Pancreas (tissue), 10 donors: Measurements from ENCODE around the gene OPN3. TPM values are rescaled to one million over a fixed set of nuclear protein-coding genes. Genes with fewer than 3 reads are reported as not detected.
"Not testable (repeated sequence)": the region's sequence is repeated elsewhere in the genome, so short reads cannot be mapped to it uniquely, and the experiment has no call there.

Source experiments
- ATAC-seq, 4 donors: fragments of 200-7000 bp; cut with Tn5 transposase; one replicate each; pipeline versions ENCODE4 v1.8.0 to v1.9.1; 2020; ENCODE audit warnings: mild to moderate bottlenecking in 4 of 4, moderate library complexity in 4 of 4
- DNase-seq, 6 donors: peaks; one replicate each; pipeline ENCODE4 v3.0.0-alpha.2; 2020
- FAIRE-seq: peaks from 2 replicates; lab custom pipeline; 2012; peaks lifted over from hg19 to GRCh38; lab: Jason Lieb, UNC
- H3K27ac ChIP-seq, 4 donors: fragments of 200-600 bp; sonication (generic); 1 replicate in 3 of 4; 2 replicates in 1 of 4; pipeline versions ENCODE4 v1.5.0 to v1.8.0; 2020
- H3K27me3 ChIP-seq, 4 donors: fragments of 200-600 bp; one replicate each; pipeline ENCODE4 v1.8.0; 2021
- H3K36me3 ChIP-seq, 3 donors: fragments of 200-600 bp; sonication (generic) in 1 of 3; one replicate each; pipeline versions ENCODE4 v1.5.0 to v1.8.0; 2020 to 2021
- H3K4me1 ChIP-seq, 3 donors: fragments of 200-600 bp; one replicate each; pipeline ENCODE4 v1.8.0; 2021
- H3K4me3 ChIP-seq, 4 donors: fragments of 200-600 bp; sonication (generic) in 2 of 4; one replicate each; pipeline versions ENCODE4 v1.5.0 to v1.8.0; 2020 to 2021
- H3K9me3 ChIP-seq, 4 donors: fragments of 200-600 bp; one replicate each; pipeline ENCODE4 v1.8.0; 2021
- CTCF ChIP-seq, 4 donors: fragments of 200-600 bp; sonication (generic) in 3 of 4; IDR thresholded peaks; one replicate each; pipeline versions ENCODE4 v1.5.0 to v1.8.0; 2021; ENCODE audit warnings: antibody characterized with exemption in 4 of 4
- WGBS, 2 donors: extraction: QIAGEN DNeasy Blood & Tissue Kit; methylation state at CpG; one replicate each; pipeline ENCODE4 v1.1.7; 2013; 5-methylcytosine and 5-hydroxymethylcytosine counted together
- intact Hi-C, 3 donors: fragments of 100-400 bp; cut with DNase I; formaldehyde crosslinking; loops; one replicate each; pipeline versions ENCODE4 v1.11.1 to v1.14.2; 2022
- polyA plus RNA-seq, 2 donors: library from polyadenylated mRNA; stranded (reverse); fragments of 200-250 nt; gene quantifications; one replicate each; pipeline ENCODE4 v1.2.3, GENCODE V29; 2013
- total RNA-seq, 6 donors: library from RNA; stranded (reverse); fragmentation: NEBNext Ultra II Directional in 4 of 6; extraction: Animal tissue kit (Norgen Biotek cat#: 25700) in 4 of 6; gene quantifications; one replicate each; pipeline versions ENCODE4 v1.2.1 to v1.2.4, GENCODE V29; 2021 to 2023
- donor health status: healthy with polysubstance abuse.
- donor health status: DM: no; HTN: no; CAD: no; lungs with moderate emphysema.
- donor health status: DM: no; HTN: no; CAD: no.
- donor health status: control.
- donor health status: control.
- donor health status: Bipolar disorder and iron deficiency.
- donor health status: DM: yes; HTN: yes; CAD: no.
- donor health status: DM: no; HTN: no; CAD: no.
- donor health status: DM: no; HTN: no; CAD: no.
- donor health status: DM: yes; HTN: yes; CAD: no.

The OPN3 gene
- total and polyA plus RNA-seq, 8 donors: 1.2 to 12.8 (median 3.1) TPM

- H3K27ac ChIP-seq: no peak overlapping the region
- intact Hi-C loops: no loop called here
Observed at GRCh38 chr1:241674805-241675384, 34.7 kb upstream of the OPN3 start.

GRCh38 chr1:241672301-241672700 lies 32.1 kb upstream of the OPN3 start:
- no peak for TF ChIP-seq CTCF (IDR thresholded peaks at IDR 0.05)
- FAIRE-seq: no peak
- H3K4me1 ChIP-seq: no peaks in the 10 kb centered on the region

More at GRCh38 chr1:241674805-241675384, 34.7 kb upstream of the OPN3 start:
- 97 to 100% methylated on average over 1 of the region's 1 CpG for WGBS, 2 donors
- no peaks in the 10 kb centered on the region for H3K27me3 ChIP-seq
- H3K4me3 ChIP-seq: no peak overlapping the region
- no peak for FAIRE-seq
- no peak for ATAC-seq
- H3K9me3 ChIP-seq: no peaks in the 10 kb centered on the region
- no peaks in the 10 kb centered on the region for H3K4me1 ChIP-seq
- no peak for TF ChIP-seq CTCF (IDR thresholded peaks at IDR 0.05)
- no peaks in the 10 kb centered on the region for H3K36me3 ChIP-seq
- DNase-seq: no peak

GRCh38 chr1:241666419-241666818 lies 26.2 kb upstream of the OPN3 start:
- H3K27ac ChIP-seq: no peak overlapping the region
- DNase-seq (no peak), FAIRE-seq (no peak), ATAC-seq (no peak)
- 79 to 86% methylated on average over 3 of the region's 3 CpGs for WGBS, 2 donors
- TF ChIP-seq CTCF (IDR thresholded peaks at IDR 0.05): no peak
- H3K36me3 ChIP-seq: no peaks in the 10 kb centered on the region
- H3K4me1 ChIP-seq: no peaks in the 10 kb centered on the region
- H3K27me3 ChIP-seq: no peaks in the 10 kb centered on the region
- intact Hi-C loops: no loop called here
- no peak overlapping the region for H3K4me3 ChIP-seq
- no peaks in the 10 kb centered on the region for H3K9me3 ChIP-seq

More at GRCh38 chr1:241672301-241672700, 32.1 kb upstream of the OPN3 start:
- intact Hi-C loops: no loop called here
- no peak overlapping the region for H3K4me3 ChIP-seq
- H3K27me3 ChIP-seq: no peaks in the 10 kb centered on the region
- ATAC-seq (no peak), DNase-seq (no peak)
- WGBS, 2 donors: 34 to 42% methylated on average over 1 of the region's 1 CpG
- H3K9me3 ChIP-seq: no peaks in the 10 kb centered on the region
- H3K36me3 ChIP-seq: no peaks in the 10 kb centered on the region
- no peak overlapping the region for H3K27ac ChIP-seq

- Histone ChIP-seq H3K4me3 (no peak overlapping the region), H3K9me3 (no peaks in the 10 kb centered on the region), H3K36me3 (no peaks in the 10 kb centered on the region), H3K4me1 (no peaks in the 10 kb centered on the region), H3K27me3 (no peaks in the 10 kb centered on the region), H3K27ac (no peak overlapping the region)
- intact Hi-C loops: no loop called here
- WGBS, 2 donors: 73 to 82% methylated on average over 5 of the region's 5 CpGs
- ATAC-seq (no peak), FAIRE-seq (no peak), DNase-seq (no peak)
- TF ChIP-seq CTCF (IDR thresholded peaks at IDR 0.05): no peak
Observed at GRCh38 chr1:241660424-241660972, 20.3 kb upstream of the OPN3 start.

- H3K27ac ChIP-seq, H3K9me3 ChIP-seq, H3K4me3 ChIP-seq, FAIRE-seq, ATAC-seq, DNase-seq, H3K27me3 ChIP-seq, intact Hi-C loops, H3K36me3 ChIP-seq, H3K4me1 ChIP-seq: not testable (repeated sequence)
- 83 to 85% methylated on average over 2 of the region's 2 CpGs for WGBS, 2 donors
Observed at GRCh38 chr1:241659016-241659415, 18.8 kb upstream of the OPN3 start.
